WERI-Rb-1 (cell line): ENCODE data around the gene TSPAN13.
A peak's percentile ranks its signal among the peaks of the same experiment; 100 is the strongest.

ENCODE experiments used
- DNase-seq: peaks from one replicate; pipeline ENCODE4 v3.0.0-alpha.2; 2020
- H3K27ac ChIP-seq: fragments of 250-450 bp; sonication (Bioruptor Pico); 2 replicates; pipeline ENCODE4 v1.5.1; 2020; ENCODE audit warnings: mild to moderate bottlenecking, moderate library complexity
- H3K27me3 ChIP-seq: fragments of 250-450 bp; sonication (Bioruptor Pico); 2 replicates; pipeline ENCODE4 v1.5.1; 2021; ENCODE audit warnings: mild to moderate bottlenecking, low read depth, moderate library complexity; ENCODE audit not compliant: insufficient read depth, severe bottlenecking
- H3K36me3 ChIP-seq: fragments of 250-450 bp; sonication (Bioruptor Pico); 2 replicates; pipeline ENCODE4 v1.5.1; 2020; ENCODE audit warnings: mild to moderate bottlenecking, moderate library complexity
- H3K4me3 ChIP-seq: 2 replicates; pipeline ENCODE4 v1.5.1; 2011; ENCODE audit warnings: low read depth, mild to moderate bottlenecking, control low read depth, low read length
- H3K9me3 ChIP-seq: fragments of 250-450 bp; sonication (Bioruptor Pico); 2 replicates; pipeline ENCODE4 v1.5.1; 2021; ENCODE audit warnings: mild to moderate bottlenecking, moderate library complexity; ENCODE audit not compliant: severe bottlenecking
- TF ChIP-seq, protein P1 (sequence below): IDR thresholded peaks from 2 replicates; pipeline ENCODE4 v1.5.1; 2011; ENCODE audit warnings: low read depth, mild to moderate bottlenecking, control low read depth, inconsistent platforms, low read length

TSPAN13 gene

DNA sequence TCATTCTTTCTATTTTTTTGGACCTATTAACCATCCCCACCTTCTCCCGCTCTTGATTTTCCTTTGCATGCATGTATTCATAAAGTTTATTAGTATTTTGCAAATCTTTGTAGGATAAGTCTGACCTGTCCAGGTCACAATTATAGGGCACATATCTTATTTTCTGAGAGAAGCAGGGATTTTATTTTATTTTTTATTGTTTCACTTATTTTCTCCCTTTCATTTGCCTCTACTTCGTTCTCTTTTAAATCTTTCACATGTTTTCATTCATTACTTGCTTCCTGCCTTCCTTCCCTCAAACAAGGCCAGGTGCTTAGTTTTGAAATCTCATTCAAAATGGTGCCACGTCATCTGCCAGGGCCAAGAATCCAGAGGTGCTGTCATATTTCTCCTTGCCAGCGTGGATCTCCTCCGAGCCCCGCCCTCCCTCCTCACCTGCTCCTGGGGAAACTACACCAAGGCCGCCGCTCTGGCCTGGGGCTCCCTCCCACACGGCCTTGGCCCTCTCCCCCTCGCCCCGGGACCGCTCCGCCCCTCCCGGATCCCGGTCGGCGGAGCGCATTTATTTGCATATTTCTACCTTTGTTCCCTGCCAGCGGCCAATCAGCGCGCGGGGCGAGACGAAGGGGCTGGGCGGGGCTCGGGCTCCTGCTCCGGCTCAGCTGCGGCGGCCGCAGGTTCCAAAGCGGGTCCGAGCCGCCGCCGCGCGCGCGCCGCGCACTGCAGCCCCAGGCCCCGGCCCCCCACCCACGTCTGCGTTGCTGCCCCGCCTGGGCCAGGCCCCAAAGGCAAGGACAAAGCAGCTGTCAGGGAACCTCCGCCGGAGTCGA is at the start of gene TSPAN13:
Gene TSPAN13, plus strand, starts transcription at position 654 of the 830 bp plus-strand sequence. CDS start 213 bp downstream, outside the sequence.
- no peaks in the 10 kb centered on the region; the same call in 1 of the 2 replicates for H3K36me3 ChIP-seq
- TF ChIP-seq, protein P1, sequence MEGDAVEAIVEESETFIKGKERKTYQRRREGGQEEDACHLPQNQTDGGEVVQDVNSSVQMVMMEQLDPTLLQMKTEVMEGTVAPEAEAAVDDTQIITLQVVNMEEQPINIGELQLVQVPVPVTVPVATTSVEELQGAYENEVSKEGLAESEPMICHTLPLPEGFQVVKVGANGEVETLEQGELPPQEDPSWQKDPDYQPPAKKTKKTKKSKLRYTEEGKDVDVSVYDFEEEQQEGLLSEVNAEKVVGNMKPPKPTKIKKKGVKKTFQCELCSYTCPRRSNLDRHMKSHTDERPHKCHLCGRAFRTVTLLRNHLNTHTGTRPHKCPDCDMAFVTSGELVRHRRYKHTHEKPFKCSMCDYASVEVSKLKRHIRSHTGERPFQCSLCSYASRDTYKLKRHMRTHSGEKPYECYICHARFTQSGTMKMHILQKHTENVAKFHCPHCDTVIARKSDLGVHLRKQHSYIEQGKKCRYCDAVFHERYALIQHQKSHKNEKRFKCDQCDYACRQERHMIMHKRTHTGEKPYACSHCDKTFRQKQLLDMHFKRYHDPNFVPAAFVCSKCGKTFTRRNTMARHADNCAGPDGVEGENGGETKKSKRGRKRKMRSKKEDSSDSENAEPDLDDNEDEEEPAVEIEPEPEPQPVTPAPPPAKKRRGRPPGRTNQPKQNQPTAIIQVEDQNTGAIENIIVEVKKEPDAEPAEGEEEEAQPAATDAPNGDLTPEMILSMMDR, result no peak
- no peaks in the 10 kb centered on the region for H3K27me3 ChIP-seq
- H3K27ac ChIP-seq, result peak within 1 kb of the TSS; percentile 78
- DNase-seq, result peak; percentile 95
- H3K4me3 ChIP-seq, result peak within 1 kb of the TSS; percentile 82
- H3K9me3 ChIP-seq, result no peaks in the 10 kb centered on the region

DNA sequence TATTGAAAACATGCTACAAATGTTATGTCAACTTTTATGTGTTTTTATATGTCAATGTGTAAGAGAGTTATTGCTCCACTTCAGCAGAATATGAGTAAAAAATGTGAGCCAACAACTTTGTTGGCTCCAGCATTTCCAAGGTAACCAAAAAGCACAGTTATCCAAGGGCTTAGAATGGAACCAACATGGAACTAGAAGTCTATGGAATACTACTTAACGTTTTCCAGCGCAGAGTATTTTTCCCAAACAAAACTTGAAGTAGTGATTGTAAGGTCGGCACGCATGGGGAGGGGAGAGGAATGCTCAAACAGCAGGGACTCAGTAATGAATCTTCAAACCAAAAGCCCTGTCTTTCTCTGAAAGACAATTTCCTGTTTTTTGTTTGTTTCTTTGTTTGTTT is 45.0 kb upstream of the TSPAN13 start:
- TF ChIP-seq, protein P1, result no peak
- Histone ChIP-seq H3K36me3 (peaks cover 28% of the 10 kb centered on the region), H3K27ac (no peak overlapping the region), H3K27me3 (no peaks in the 10 kb centered on the region), H3K4me3 (no peak overlapping the region), H3K9me3 (no peaks in the 10 kb centered on the region)
- DNase-seq, result no peak

DNA sequence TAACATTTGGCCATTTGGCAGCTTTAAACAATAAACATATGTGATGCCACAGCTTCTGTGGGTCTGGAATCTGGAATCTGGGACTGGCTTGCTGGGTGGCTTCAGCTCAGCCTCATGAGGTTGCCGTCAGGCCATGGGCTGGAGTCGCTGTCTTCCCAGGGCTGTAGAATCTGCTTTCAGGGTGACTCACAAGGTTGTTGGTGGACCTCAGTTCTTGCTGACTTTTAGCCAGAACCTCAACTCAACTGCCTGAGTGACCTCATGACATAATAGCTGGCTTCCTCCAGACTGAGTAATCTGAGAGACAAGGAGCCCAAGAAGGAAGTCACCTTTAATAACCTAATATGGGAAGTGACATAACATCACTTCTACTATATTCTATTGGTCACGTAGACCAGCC is 44.6 kb upstream of the TSPAN13 start:
- no peaks in the 10 kb centered on the region for H3K9me3 ChIP-seq
- H3K4me3 ChIP-seq, result no peak overlapping the region
- no peaks in the 10 kb centered on the region for H3K27me3 ChIP-seq
- H3K27ac ChIP-seq, result no peak overlapping the region
- TF ChIP-seq, protein P1, result no peak
- peaks cover 24% of the 10 kb centered on the region for H3K36me3 ChIP-seq
- DNase-seq, result no peak

DNA sequence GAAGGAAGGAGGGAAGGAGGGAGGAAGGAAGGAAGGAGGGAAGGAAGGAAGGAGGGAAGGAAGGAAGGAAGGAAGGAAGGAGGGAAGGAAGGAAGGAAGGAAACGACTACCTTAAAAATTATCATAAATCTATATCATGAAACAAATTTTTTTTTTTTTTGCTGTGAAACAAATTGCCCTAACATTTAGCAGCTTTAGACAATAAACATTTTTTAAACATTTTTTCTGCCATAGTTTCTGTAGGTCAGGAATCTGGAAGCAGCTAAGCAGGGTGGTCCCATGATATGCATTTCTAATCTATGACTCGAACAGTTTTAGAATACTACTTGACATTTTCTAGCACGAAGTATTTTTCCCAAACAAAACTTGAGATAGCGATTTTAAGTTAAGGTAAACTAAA is 42.9 kb upstream of the TSPAN13 start:
- no peak for DNase-seq
- no peaks in the 10 kb centered on the region for H3K27me3 ChIP-seq
- peaks cover 13% of the 10 kb centered on the region for H3K36me3 ChIP-seq
- H3K9me3 ChIP-seq, result no peaks in the 10 kb centered on the region
- H3K27ac ChIP-seq, result no peak overlapping the region
- no peak overlapping the region for H3K4me3 ChIP-seq
- TF ChIP-seq, protein P1, result no peak

DNA sequence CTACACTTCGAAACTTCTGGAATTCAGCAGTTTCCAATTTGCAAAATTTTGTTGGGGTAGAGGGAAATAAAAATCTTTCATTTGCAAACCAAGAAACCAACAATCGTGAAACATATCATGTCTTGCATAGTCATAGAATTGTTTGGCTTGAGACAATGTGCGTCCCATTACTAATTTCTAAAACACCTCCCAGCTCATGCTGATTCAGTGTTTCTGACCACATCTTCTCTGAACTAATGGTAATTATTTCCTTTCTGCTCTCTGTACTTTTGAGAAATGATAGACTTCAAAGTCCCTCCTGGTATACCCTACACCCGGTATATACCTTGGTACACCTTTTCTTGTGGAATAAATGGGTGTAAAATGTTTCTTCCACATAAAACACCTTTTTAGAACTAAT is 41.8 kb upstream of the TSPAN13 start:
- no peak for DNase-seq
- Histone ChIP-seq H3K27me3 (no peaks in the 10 kb centered on the region), H3K9me3 (no peaks in the 10 kb centered on the region), H3K4me3 (no peak overlapping the region), H3K36me3 (peaks cover 4% of the 10 kb centered on the region), H3K27ac (no peak overlapping the region)
- TF ChIP-seq, protein P1, result no peak
